ENCODE results near the gene SF3B1.
"Not testable (repeated sequence)": the region's sequence is repeated elsewhere in the genome, so short reads cannot be mapped to it uniquely, and the experiment has no call there.

The SF3B1 gene

DNA sequence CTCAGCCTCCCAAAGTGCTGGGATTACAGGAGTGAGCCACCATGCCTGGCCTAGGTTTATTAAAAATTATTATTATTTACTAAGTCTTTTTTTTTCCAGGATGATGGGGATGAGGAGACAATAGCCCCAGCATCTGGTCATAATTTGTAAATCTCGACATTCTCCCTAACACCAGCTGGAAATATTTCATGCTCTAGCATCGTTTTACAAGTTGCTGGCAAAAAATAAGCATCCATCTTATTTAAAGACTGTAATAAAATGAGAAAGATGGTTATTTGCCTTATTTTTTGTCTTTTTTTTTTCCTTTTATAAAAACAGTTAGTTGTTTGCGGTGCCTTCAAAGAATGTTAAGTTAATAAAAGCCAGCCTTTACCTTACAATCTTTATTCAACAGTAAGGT is 56.7 kb downstream of the SF3B1 start:
- no peak for DNase-seq

DNA sequence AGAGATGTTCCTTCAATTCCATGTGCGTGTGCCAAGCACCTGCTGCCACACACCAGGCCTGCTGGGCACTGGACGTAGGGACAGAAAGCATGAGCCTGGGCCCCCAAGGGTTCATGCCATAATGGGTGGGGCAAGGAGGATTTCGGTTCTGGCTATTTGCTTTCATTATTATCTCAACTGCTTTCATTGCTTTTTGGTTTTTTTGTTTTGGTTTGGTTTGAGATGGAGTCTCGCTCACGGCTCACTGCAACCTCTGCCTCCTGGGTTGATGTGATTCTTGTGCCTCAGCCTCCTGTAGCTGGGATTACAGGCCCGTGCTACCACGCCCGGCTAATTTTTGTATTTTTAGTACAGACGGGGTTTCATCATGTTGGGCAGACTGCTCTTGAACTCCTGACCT is 57.2 kb downstream of the SF3B1 start:
- no peak for DNase-seq

- peak; percentile 64 for DNase-seq
Measured at GRCh38 chr2:197372592-197372991, 62.2 kb downstream of the SF3B1 start.

- not testable (repeated sequence) for DNase-seq
Measured at GRCh38 chr2:197370664-197371063, 64.2 kb downstream of the SF3B1 start.

- DNase-seq = no peak
Measured at GRCh38 chr2:197369933-197370320, 64.9 kb downstream of the SF3B1 start.

GRCh38 chr2:197369228-197369932 is 65.4 kb downstream of the SF3B1 start:
- peak; percentile 29 for DNase-seq

DNA sequence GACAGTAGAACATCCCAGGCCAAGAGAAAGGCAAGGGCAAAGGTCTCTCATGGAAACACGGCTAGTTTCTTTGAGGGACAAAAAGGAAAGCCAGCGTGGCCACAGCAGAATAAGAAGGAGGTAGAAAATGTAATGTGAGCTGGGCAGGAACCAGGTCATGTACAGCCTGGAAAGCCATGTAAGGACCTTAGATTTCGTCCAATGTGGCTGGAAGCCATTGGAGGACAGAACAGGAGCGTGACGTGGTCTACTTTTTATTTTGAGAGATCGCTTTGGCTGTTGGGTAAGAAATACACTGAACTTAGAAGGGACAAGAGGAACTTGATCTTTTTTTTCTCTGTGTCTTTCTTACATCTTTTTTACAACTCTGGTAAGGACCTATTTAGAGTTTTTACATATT is 66.4 kb downstream of the SF3B1 start:
- no peak for DNase-seq

GRCh38 chr2:197363998-197364397 is 70.8 kb downstream of the SF3B1 start:
- DNase-seq = no peak

GRCh38 chr2:197360744-197361156 is 74.1 kb downstream of the SF3B1 start:
- no peak for DNase-seq

DNA sequence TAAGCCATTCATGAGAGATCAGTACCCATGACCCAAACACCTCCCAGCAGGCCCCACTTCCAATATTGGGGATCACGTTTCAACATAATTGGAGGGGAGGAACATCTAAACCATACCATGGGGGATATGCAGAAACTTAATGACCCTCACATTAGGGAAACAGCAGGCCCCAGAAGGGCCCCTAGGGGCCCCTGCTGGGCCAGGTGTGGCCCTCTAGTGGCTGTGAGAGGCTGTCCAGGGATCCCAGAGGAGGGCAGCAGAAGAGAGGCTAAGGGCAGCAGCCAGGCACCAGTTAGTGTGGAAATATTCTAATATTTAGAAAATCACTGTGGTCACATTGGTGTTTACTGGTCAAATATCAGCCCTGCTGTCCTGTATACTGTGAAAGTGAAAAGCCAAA is 75.0 kb downstream of the SF3B1 start:
- DNase-seq = no peak

GRCh38 chr2:197358931-197359330 is 75.9 kb downstream of the SF3B1 start:
- DNase-seq = no peak

DNA sequence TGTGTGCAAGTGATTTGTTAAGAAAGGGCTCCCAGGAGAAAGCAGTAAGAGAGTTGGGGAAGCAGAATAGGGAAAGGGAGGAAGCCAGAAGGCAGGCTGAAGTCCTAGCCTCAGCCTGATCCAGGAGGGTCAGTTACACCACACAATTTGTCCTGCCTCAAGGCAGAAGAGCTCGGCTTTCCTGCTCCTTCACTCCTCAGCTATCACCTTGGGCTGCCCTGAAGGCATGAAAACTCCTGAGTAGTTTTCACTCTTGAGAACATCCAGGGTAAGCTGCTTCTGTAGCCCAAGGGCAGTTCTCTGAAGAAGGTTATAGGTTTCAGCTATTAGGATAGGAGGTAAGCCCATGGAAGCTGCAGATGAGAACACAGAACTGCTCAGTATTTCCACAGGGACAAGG is 76.8 kb downstream of the SF3B1 start:
- DNase-seq = no peak

DNA sequence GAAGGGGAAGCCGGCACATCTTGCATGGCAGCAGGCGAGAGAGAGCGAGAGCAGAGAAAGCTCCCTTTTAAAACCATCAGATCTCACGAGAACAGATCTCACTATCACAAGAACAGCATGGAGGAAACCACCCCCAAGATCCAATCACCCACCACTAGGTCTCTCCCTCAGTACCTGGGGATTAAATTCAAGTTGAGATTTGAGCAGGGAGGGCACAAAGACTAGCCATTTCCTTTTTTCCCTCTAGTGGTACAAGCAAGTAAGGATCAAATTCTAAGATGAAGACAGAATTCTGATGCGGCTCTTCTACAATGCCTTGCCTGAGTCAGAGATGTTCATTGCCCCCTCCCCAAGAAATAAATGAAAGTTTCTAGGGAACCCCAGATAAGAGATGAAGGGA is 78.7 kb downstream of the SF3B1 start:
- DNase-seq = no peak

- no peak for DNase-seq
Measured at GRCh38 chr2:197354169-197354558, 80.7 kb downstream of the SF3B1 start.

DNA sequence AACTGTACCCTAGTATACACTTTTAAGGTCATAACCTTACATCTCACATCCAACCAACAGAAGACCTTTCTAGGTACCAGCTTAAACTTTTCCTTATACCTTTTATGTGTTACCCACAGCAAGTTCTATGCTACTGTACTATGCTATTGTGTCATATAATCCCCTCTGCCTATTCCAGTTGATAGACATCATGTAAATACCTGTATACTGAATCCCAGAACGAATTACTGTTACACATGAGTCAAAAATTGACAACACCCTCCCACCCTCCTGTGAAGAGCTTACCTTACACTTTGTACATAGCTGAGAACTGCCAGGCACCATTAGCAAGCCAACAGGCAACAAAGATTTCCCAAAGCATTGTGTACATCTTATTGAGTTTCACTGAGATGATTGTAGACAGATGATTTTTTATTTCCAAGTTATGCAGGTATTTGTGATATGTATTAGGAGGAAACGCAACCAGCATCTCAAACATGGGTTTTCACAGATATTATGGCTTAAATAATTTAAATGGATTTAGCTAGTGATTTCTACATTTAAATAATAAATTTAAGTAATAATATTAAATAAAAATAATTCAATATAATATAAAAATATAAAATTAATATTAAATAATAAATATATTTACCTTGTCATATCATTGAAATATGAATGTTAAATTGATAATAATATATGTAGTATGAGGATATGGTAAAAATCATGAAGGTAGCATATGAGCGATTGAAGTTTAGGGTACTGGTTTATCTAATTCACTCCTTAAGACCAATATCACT is 81.2 kb downstream of the SF3B1 start:
- DNase-seq = no peak

- no peak for DNase-seq
Measured at GRCh38 chr2:197349699-197350098, 85.1 kb downstream of the SF3B1 start.

DNA sequence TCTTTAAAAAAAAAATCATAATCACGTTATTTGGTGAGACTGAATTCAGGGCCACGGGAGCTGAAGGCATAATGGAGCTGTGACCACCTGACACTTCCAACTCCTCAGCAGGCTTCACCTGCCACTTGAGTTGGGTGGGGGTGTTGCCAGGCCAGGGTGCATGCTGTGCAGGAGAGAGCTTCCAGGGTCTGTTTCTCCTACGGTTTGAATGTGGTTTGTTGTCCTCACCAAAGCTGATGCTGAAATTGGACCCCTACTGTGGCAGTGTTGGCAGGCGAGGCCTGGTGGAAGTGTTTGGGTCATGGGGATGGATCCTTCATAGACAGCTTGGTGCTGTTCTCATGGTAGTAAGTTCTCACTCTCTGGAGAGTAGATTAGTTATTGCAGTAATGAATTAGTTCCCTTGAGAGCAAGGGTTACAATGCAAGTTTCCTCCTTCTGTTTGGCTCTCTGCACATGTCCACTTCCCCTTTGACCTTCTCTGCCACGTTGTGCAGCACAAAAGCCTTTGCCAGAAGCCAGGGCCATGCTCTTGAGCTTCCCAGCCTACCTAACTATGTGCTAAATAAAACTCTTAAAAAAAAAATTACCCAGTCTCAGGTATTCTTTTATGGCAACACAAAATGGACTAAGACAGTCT is 86.0 kb downstream of the SF3B1 start:
- peak; percentile 9 for DNase-seq

DNA sequence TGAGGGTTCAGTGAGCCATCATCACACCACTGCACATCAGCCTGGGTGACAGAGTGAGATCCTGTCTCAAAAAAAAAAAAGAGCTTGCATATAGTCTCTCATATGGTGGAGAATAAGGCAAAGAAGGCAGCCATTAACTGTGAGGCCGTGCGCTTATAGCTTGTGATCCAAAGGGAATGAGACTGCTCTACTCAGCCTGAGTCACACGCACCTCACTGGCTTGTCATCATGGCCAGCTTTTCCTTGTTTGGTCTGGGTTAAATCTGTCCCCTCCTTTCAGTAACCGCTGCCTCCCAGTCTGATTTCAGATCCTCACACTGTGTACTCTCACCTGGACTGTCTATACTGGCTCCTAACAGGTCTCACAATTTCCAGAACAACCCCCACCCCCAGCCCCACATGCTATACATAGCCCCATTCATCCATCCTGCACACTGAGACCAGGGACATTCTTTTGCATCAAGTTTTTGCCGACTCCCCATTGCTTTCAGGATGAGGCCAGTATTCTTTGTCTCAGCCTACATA is 88.9 kb downstream of the SF3B1 start:
- DNase-seq = no peak

- not testable (repeated sequence) for DNase-seq
Measured at GRCh38 chr2:197343968-197344367, 90.9 kb downstream of the SF3B1 start.

- no peak for DNase-seq
Measured at GRCh38 chr2:197340591-197340990, 94.2 kb downstream of the SF3B1 start.
